HT-29 (cell line): ENCODE data around the gene PPFIBP2. TPM values are rescaled to one million over a fixed set of nuclear protein-coding genes. Genes with fewer than 3 reads are reported as not detected.

Source experiments
- DNase-seq: peaks from one replicate; pipeline ENCODE4 v3.0.0-alpha.2; 2015; ENCODE audit warnings: low spot score
- total RNA-seq: library from RNA; depleted of rRNA; stranded (reverse); fragments of >200 nt; shearing (Covaris generic); gene quantifications from 2 replicates; pipeline ENCODE4 v1.2.3, GENCODE V29; 2014

The PPFIBP2 gene
- total RNA-seq, 1 experiment from 2014 or later, result 25.7 TPM

- peak; percentile 78 for DNase-seq
Measured at GRCh38 chr11:7548659-7549274, 35.0 kb downstream of the PPFIBP2 start.

GRCh38 chr11:7549681-7550080, 35.9 kb downstream of the PPFIBP2 start:
- DNase-seq, result no peak

DNA sequence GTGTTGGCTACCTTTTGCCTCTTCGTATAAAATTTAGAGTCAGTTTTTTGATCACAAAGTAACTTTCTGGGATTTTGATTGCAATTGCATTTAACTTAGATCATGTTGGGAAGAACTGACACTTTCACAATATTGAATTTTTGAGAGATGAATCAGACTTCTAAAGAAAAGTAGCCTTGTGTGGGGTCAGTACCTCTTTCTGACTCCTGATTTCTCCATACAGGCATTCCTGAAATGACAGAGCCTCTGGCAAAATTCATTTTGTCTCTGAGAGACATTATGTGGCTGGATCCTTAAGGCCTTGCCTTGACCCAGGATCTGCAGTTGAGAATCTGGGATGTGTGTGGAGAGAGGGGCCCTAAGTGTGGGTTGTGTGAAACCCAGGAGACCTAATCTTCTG, 37.8 kb downstream of the PPFIBP2 start:
- DNase-seq, result no peak

GRCh38 chr11:7552666-7553065, 38.9 kb downstream of the PPFIBP2 start:
- DNase-seq, result no peak

- DNase-seq, result no peak
Measured at GRCh38 chr11:7555052-7555699, 41.4 kb downstream of the PPFIBP2 start.

DNA sequence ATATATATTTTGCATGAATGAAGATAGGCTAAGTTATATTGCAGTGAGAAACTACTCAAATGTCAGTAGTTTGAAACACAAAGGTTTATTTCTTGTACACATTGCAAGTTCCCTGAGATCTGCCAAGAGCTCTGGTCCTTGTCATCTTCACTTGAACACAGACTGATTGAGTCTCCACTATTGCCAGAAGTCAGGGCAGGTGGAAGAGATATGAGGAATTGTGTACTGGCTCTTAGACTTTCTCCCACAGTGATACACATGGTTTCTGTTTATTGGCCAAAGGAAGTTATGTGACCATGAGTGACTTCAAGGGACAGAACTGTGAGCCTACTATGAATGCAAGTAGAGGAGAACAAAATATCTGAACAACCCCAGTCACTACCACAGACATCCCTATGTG, 44.2 kb downstream of the PPFIBP2 start:
- no peak for DNase-seq

GRCh38 chr11:7559398-7560283, 45.8 kb downstream of the PPFIBP2 start:
- no peak for DNase-seq

GRCh38 chr11:7561562-7561961, 47.8 kb downstream of the PPFIBP2 start:
- no peak for DNase-seq

- DNase-seq, result no peak
Measured at GRCh38 chr11:7563281-7563680, 49.5 kb downstream of the PPFIBP2 start.

GRCh38 chr11:7564803-7565202, 51.0 kb downstream of the PPFIBP2 start:
- DNase-seq, result no peak

GRCh38 chr11:7567311-7567710, 53.5 kb downstream of the PPFIBP2 start:
- no peak for DNase-seq

DNA sequence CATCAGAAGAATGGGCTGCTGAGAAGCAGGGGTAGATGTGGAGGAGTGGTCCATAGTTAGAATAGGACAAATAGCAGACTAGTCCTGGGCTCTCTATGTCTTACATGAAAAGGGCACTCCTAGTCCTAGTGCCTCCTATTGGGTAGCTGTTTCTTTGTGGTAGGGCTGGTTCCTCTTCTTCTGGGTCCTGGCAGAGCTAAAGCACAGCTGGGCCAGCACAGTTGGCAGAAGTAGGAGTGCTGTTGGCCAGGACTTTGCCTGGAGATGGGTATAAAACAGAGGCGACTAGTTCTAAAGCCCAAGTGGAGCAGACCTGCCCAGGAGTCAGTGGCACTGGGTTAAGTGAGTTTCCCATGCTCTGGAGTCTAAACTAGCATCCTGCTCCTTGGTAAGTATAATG, 55.2 kb downstream of the PPFIBP2 start:
- DNase-seq, result no peak

GRCh38 chr11:7570241-7570640, 56.4 kb downstream of the PPFIBP2 start:
- no peak for DNase-seq

DNA sequence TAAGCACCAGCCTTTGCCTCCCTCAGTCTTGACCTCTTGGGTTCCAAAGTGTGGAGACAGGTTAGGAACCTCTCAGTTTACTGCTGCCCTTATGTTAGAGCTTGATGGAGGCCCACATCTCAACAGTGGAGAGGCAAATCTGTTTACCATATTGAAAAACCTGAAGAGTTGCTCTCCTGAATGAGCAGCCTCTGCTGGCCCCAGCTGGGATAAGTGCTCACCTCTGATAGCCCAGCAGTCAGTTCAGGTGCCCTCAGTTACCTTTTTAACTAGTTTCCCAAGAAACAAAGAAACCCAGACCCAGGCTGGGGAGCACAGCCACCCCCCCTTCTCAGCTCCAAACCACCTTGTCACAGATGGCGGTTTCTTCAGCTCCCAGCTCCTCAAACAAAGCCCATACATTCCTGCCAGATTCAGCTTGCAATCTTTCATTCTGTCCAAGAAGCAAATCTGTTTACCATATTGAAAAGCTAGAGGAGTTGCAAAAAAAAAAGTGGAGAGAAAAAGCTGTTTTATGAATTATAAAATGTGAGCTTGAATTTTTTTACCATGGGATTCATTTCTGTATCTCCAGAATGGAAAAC, 57.2 kb downstream of the PPFIBP2 start:
- no peak for DNase-seq

GRCh38 chr11:7571640-7572000, 57.8 kb downstream of the PPFIBP2 start:
- peak; percentile 96 for DNase-seq

DNA sequence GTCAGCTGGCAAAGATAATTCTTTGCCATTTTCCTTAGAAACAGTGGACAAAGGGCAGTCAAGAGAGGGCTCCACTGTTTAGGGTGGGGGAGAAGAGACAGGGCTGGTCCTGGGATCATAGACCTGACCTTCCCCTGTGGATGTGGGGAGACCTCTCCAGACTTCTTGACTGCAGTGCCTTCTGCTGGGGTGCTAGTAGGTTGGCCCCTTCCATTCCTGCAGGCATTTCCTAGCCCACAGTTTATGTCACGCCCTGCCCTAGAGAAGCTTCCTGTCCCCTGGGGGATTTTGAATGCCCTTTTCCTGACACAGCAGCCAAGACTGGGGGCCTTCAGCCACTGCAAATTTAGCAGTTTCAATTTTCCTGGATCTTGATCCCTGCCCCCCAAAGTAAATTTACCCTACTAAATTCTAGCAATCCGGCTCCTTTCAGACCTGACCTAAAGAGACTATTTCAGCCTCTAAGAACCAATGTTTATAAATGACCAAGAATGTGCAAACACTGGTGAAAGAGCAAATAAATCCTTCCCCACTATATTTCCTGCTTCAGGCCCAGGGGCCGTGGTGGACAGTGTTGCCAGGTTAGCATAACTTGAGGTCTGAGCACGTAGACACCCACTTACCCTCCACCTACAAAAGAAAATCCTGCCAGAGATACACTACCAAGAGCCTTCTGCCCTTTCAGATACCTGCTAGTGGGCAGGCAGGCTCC, 58.4 kb downstream of the PPFIBP2 start:
- DNase-seq, result peak; percentile 65

- no peak for DNase-seq
Measured at GRCh38 chr11:7573193-7573557, 59.4 kb downstream of the PPFIBP2 start.

DNA sequence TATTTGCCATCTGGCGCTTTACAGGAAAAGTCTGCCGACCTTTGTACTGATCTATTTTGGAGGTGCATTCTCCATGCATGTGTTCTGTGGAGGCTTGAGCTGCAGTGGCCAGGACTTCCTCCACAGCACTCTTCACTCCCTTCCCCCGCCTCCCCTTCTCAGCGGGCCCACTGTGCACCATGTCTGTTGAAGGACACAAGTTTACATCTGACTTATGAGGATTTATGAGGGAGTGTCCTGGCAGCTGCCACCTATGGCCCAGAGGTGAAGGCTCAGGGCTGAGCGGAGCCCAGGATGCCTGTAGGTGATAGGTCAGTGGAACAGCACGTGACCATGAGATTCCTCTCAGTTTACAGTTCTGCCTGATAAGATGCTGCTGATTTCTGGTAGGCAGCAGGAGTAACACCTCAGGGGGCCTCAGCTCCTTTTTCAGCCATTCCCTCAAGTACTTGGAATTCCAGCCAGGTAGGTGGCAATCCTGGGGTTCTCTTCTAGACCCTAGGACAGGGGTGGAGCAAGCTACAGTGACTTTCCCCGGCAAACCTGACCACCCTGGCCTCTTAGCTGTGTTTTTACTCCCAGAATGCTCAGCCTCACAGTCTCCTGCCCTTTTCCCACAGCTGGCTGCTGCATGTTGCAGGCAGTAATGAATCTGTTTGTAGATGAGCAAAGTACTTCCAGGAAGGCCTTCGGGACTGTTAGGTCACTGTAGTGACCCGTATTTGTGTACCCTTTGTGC, 59.9 kb downstream of the PPFIBP2 start:
- peak; percentile 78 for DNase-seq

DNA sequence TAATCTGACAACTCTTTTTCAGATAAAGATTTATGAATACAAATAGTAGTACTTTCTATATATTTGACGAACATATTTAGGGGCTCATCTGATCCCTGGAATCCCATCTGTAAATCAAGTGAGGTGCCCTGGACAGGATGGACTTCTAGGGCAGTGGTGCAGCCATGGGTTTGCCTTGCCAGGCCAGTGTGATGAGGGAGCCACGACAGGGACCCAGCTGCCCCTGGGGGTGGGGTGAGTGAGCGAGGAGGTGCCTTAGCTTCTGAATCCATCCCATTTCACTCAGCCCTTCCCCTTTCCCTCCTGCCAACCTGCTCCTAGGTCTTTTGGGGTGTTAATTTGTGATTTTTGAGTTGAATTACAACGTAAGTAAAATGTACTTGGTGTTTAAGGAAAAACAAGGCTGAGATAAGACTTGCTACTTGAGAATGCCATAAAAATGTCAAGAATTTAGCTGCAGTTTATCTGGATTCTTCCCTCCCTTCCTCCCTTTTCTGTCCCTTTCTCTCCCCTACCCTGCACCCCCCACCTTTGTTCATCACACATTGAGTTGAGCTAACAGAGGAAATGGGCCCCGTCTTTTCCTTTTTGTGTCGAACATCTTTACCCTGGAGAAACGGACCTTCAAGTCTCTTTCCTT, 60.8 kb downstream of the PPFIBP2 start:
- no peak for DNase-seq
